SK-N-SH (cell line): ENCODE data around the gene VIM. TPM values are rescaled to one million over a fixed set of nuclear protein-coding genes. Genes with fewer than 3 reads are reported as not detected.

ENCODE experiments used
- CTCF ChIA-PET: fragments of 300-600, 350-600 bp; formaldehyde crosslinking; extraction: SDS; loops from one replicate; lab custom pipeline; 2021; lab: Yijun Ruan, JAX
- POLR2A ChIA-PET: fragments of 350-600 bp; sonication (Branson Sonifier 250); formaldehyde crosslinking; extraction: SDS; loops from one replicate; lab custom pipeline; 2020; ENCODE audit warnings: antibody characterized with exemption, inconsistent platforms; lab: Yijun Ruan, JAX
- DNase-seq: peaks from one replicate; pipeline ENCODE4 v3.0.0; 2012
- H2AFZ ChIP-seq: fragments of 200-600 bp; sonication (generic); 2 replicates; pipeline ENCODE4 v1.8.1; 2016; ENCODE audit warnings: antibody characterized with exemption, mild to moderate bottlenecking, low read depth
- H3F3A ChIP-seq: fragments of 200-600 bp; sonication (generic); replicated peaks from 2 replicates; pipeline ENCODE3; 2016; ENCODE audit warnings: antibody characterized with exemption, mild to moderate bottlenecking; ENCODE audit not compliant: insufficient read depth
- H3K27ac ChIP-seq, 2 experiments: fragments of 200-500 bp in 1 of 2; fragments of 200-600 bp in 1 of 2; sonication (Bioruptor generic) in 1 of 2; sonication (generic), shearing (Covaris generic) in 1 of 2; 2 replicates each; pipeline versions ENCODE4 v1.5.1 to v1.6.1; 2014 to 2016; ENCODE audit warnings: low read depth in 2 of 2, inconsistent platforms in 1 of 2, low read length in 1 of 2, mild to moderate bottlenecking in 1 of 2, mixed read lengths in 1 of 2
- H3K27me3 ChIP-seq: fragments of 200-600 bp; sonication (generic), shearing (Covaris generic); 2 replicates; pipeline ENCODE4 v1.6.1; 2016; ENCODE audit warnings: mixed run types; ENCODE audit not compliant: insufficient read depth
- H3K36me3 ChIP-seq, 2 experiments: fragments of 200-500 bp in 1 of 2; fragments of 200-600 bp in 1 of 2; sonication (Bioruptor generic) in 1 of 2; sonication (generic) in 1 of 2; replicated peaks in 1 of 2; 2 replicates each; pipeline versions ENCODE3 to v1.5.1; 2014 to 2016; ENCODE audit warnings: low read length in 1 of 2, mild to moderate bottlenecking in 1 of 2; ENCODE audit not compliant: insufficient read depth in 2 of 2, control insufficient read depth in 1 of 2
- H3K4me1 ChIP-seq, 2 experiments: fragments of 200-500 bp in 1 of 2; fragments of 200-600 bp in 1 of 2; sonication (Bioruptor generic) in 1 of 2; sonication (generic), shearing (Covaris generic) in 1 of 2; 2 replicates each; pipeline versions ENCODE4 v1.5.1 to v1.6.1; 2014 to 2016; ENCODE audit warnings: low read depth in 1 of 2, low read length in 1 of 2, mixed run types in 1 of 2; ENCODE audit not compliant: insufficient read depth in 2 of 2, control insufficient read depth in 1 of 2
- H3K4me2 ChIP-seq: fragments of 200-600 bp; sonication (generic), shearing (Covaris generic); 2 replicates; pipeline ENCODE4 v1.6.1; 2017; ENCODE audit warnings: mixed run types
- H3K4me3 ChIP-seq, 2 experiments: fragments of 200-500 bp in 1 of 2; fragments of 200-600 bp in 1 of 2; sonication (Bioruptor generic) in 1 of 2; sonication (generic), shearing (Covaris generic) in 1 of 2; 2 replicates each; pipeline versions ENCODE4 v1.5.1 to v1.8.1; 2014 to 2016; ENCODE audit warnings: low read depth in 2 of 2, inconsistent platforms in 1 of 2, low read length in 1 of 2, mild to moderate bottlenecking in 1 of 2, mixed read lengths in 1 of 2, moderate library complexity in 1 of 2
- H3K79me2 ChIP-seq: fragments of 200-600 bp; sonication (generic); 2 replicates; pipeline ENCODE4 v1.8.1; 2017; ENCODE audit warnings: mild to moderate bottlenecking; ENCODE audit not compliant: insufficient read depth
- H3K9ac ChIP-seq: fragments of 200-600 bp; sonication (generic); 2 replicates; pipeline ENCODE4 v1.6.1; 2017; ENCODE audit warnings: mixed run types
- H3K9me2 ChIP-seq: fragments of 200-600 bp; sonication (generic); 2 replicates; pipeline ENCODE4 v1.6.1; 2017; ENCODE audit warnings: mixed run types
- H3K9me3 ChIP-seq: fragments of 200-600 bp; sonication (generic); 2 replicates; pipeline ENCODE4 v1.6.1; 2017; ENCODE audit warnings: mixed run types, mild to moderate bottlenecking, moderate library complexity
- H4K20me1 ChIP-seq: fragments of 200-600 bp; sonication (generic); 2 replicates; pipeline ENCODE4 v1.6.1; 2017; ENCODE audit warnings: mild to moderate bottlenecking, mixed run types; ENCODE audit not compliant: insufficient read depth
- EZH2phosphoT487 ChIP-seq: fragments of 200-600 bp; sonication (generic); IDR thresholded peaks from 2 replicates; pipeline ENCODE4 v1.6.1; 2017; ENCODE audit warnings: low read depth, mixed run types, mild to moderate bottlenecking, antibody characterized with exemption, moderate library complexity, borderline replicate concordance
- FOSL2 ChIP-seq: IDR thresholded peaks from 2 replicates; pipeline ENCODE4 v1.4.0; 2012; ENCODE audit warnings: low read depth, mild to moderate bottlenecking, moderate library complexity, borderline replicate concordance
- FOXJ3 ChIP-seq: sonication (generic); formaldehyde crosslinking; IDR thresholded peaks from 2 replicates; pipeline ENCODE4 v1.5.1; 2020; ENCODE audit warnings: mild to moderate bottlenecking, missing genetic modification reagents
- FOXM1 ChIP-seq: IDR thresholded peaks from 2 replicates; pipeline ENCODE4 v1.4.0; 2012; ENCODE audit warnings: low read depth, mild to moderate bottlenecking
- GATA2 ChIP-seq: sonication (generic); formaldehyde crosslinking; IDR thresholded peaks from 2 replicates; pipeline ENCODE4 v1.5.0; 2020; ENCODE audit warnings: mild to moderate bottlenecking, missing genetic modification reagents
- IRF3 ChIP-seq: fragments of 150-350 bp; IDR thresholded peaks from 2 replicates; pipeline ENCODE4 v1.6.1; 2016; ENCODE audit warnings: mild to moderate bottlenecking, low read depth, low read length
- JUND ChIP-seq: IDR thresholded peaks from 2 replicates; pipeline ENCODE4 v1.4.0; 2012
- MAX ChIP-seq: IDR thresholded peaks from 2 replicates; pipeline ENCODE4 v1.4.0; 2012; ENCODE audit warnings: low read depth
- MEF2A ChIP-seq: IDR thresholded peaks from 2 replicates; pipeline ENCODE4 v1.4.0; 2012; ENCODE audit warnings: low read depth, borderline replicate concordance
- MXI1 ChIP-seq: IDR thresholded peaks from 2 replicates; pipeline ENCODE4 v1.6.1; 2012; ENCODE audit warnings: mild to moderate bottlenecking, low read depth, low read length, improper control_type of control experiment
- PBX3 ChIP-seq: IDR thresholded peaks from 2 replicates; pipeline ENCODE4; 2012
- RAD21 ChIP-seq: IDR thresholded peaks from 2 replicates; pipeline ENCODE4 v1.6.1; 2012; ENCODE audit warnings: mild to moderate bottlenecking, low read length
- REST ChIP-seq: IDR thresholded peaks from 2 replicates; pipeline ENCODE4 v1.6.1; 2012; ENCODE audit warnings: mild to moderate bottlenecking, low read depth, low read length, moderate library complexity
- RFX5 ChIP-seq: IDR thresholded peaks from 2 replicates; pipeline ENCODE4 v1.6.1; 2012; ENCODE audit warnings: mild to moderate bottlenecking, improper control_type of control experiment, low read length
- RXRA ChIP-seq: IDR thresholded peaks from 2 replicates; pipeline ENCODE4 v1.4.0; 2012; ENCODE audit warnings: low read depth, mild to moderate bottlenecking, borderline replicate concordance
- SIN3A ChIP-seq: IDR thresholded peaks from 2 replicates; pipeline ENCODE4 v1.6.1; 2012; ENCODE audit warnings: low read depth, mild to moderate bottlenecking, low read length, moderate library complexity, borderline replicate concordance
- TAF1 ChIP-seq: IDR thresholded peaks from 2 replicates; pipeline ENCODE4 v1.6.1; 2012; ENCODE audit warnings: low read depth, mild to moderate bottlenecking, low read length, moderate library complexity, borderline replicate concordance
- TCF12 ChIP-seq: IDR thresholded peaks from 2 replicates; pipeline ENCODE4 v1.4.0; 2012
- USF2 ChIP-seq: fragments of 150-350 bp; IDR thresholded peaks from 2 replicates; pipeline ENCODE4 v1.6.1; 2017; ENCODE audit warnings: antibody characterized with exemption, low read length, low read depth, borderline replicate concordance
- YY1 ChIP-seq: IDR thresholded peaks from 2 replicates; pipeline ENCODE4 v1.4.0; 2012; ENCODE audit warnings: low read depth, mild to moderate bottlenecking
- ZBTB33 ChIP-seq: IDR thresholded peaks from 2 replicates; pipeline ENCODE4 v1.4.0; 2012; ENCODE audit warnings: low read depth, borderline replicate concordance
- WGBS: methylation state at CpG from one replicate; pipeline ENCODE4 v1.1.6; 2017; ENCODE audit warnings: low lambda C conversion rate; 5-methylcytosine and 5-hydroxymethylcytosine counted together
- polyA plus RNA-seq, 3 experiments: library from polyadenylated mRNA; depleted of rRNA; stranded (reverse); fragments of >200 nt; gene quantifications; 2 replicates each; pipeline ENCODE4 v1.2.3, GENCODE V29; 2012

Gene VIM
- 4,747 and 5,016 TPM in 2 replicates for polyA plus RNA-seq (2012; rRNA removed)
- 4,035 and 4,614 TPM in 2 replicates for polyA plus RNA-seq (2012; cell fraction: cytosol; rRNA removed)
- 5,845 and 10,924 TPM in 2 replicates for polyA plus RNA-seq (2012; cell fraction: nucleus; rRNA removed)

GRCh38 chr10:17228091-17229015, at the start of gene VIM:
VIM (plus strand) TSS chr10:17228241; CDS start chr10:17229423, 1,182 bp downstream.
- H4K20me1 ChIP-seq, result peaks cover 42% of the 10 kb centered on the region
- H3K9me2 ChIP-seq, result no peaks in the 10 kb centered on the region
- H3K9me3 ChIP-seq, result no peaks in the 10 kb centered on the region
- under 1% methylated on average over 66 of the region's 77 CpGs for WGBS
- H3K27me3 ChIP-seq, result no peaks in the 10 kb centered on the region
- H3F3A ChIP-seq, result peaks cover 54% of the 10 kb centered on the region
- peaks cover 70% of the 10 kb centered on the region for H3K79me2 ChIP-seq
- H3K9ac ChIP-seq, result peak within 1 kb of the TSS; percentile 100
- H3K4me3 ChIP-seq, result peak within 1 kb of the TSS; percentile 85 to 98
- H2AFZ ChIP-seq, result no peak within 1 kb of the TSS
- H3K4me2 ChIP-seq, result peak within 1 kb of the TSS; percentile 88
- peak within 1 kb of the TSS; percentile 94 to 100 for H3K27ac ChIP-seq
- POLR2A ChIA-PET, result interaction anchor here (2.5 kb wide), 1 partner anchor 27 kb away, joined by 13 read pairs; the partner anchor contains the start of gene TRDMT1
- DNase-seq, result peak; percentile 66
- H3K36me3 ChIP-seq, result peaks cover 22 to 40% of the 10 kb centered on the region in 2 experiments
- peaks cover 0 to 8% of the 10 kb centered on the region in 2 experiments; a peak in 2 of 4 replicates for H3K4me1 ChIP-seq
- CTCF ChIA-PET, result interaction anchor here (1.0 to 3.7 kb wide), 7 partner anchors 15 to 382 kb away, joined by 3 to 30 read pairs (median 4); partner anchors contain the start of gene TRDMT1
- TF ChIP-seq GATA2 (no peak), YY1 (0 out of 2 replicates have a peak, but pooled peaks have one; percentile 11), JUND (peak; percentile 95), REST (peak; percentile 61; the same call in 1 of the 2 replicates), RAD21 (0 out of 2 replicates have a peak, but pooled peaks have one; percentile 2), MAX (peak; percentile 59), RXRA (peak; percentile 68), TCF12 (peak; percentile 74), PBX3 (peak; percentile 77), TAF1 (peak; percentile 53; the same call in 1 of the 2 replicates), EZH2phosphoT487 (no peak), ZBTB33 (peak; percentile 48; the same call in 1 of the 2 replicates), USF2 (no peak), FOSL2 (peak; percentile 99), IRF3 (no peak), FOXJ3 (no peak), SIN3A (peak; percentile 61; the same call in 1 of the 2 replicates), MEF2A (no peak), FOXM1 (peak; percentile 94), MXI1 (peak; percentile 2; the same call in 1 of the 2 replicates), RFX5 (no peak)
